GM13976 (cell line): Measurements from ENCODE around the gene NOC4L.

Experiments
- DNase-seq: peaks from one replicate; pipeline ENCODE4 v3.0.0; 2012; ENCODE audit warnings: low spot score
- CTCF ChIP-seq: IDR thresholded peaks from 2 replicates; pipeline ENCODE4 v1.5.1; 2012; ENCODE audit warnings: borderline replicate concordance, mild to moderate bottlenecking; ENCODE audit not compliant: insufficient read depth; ENCODE audit errors: extremely low read depth, missing control alignments, control extremely low read depth
- in situ Hi-C: fragments of 300-500 bp; cut with MboI; formaldehyde crosslinking; loops from one replicate; pipeline ENCODE4 v1.12.0; 2022; ENCODE audit warnings: low sequenced_read_pairs, mixed read lengths, inconsistent platforms; ENCODE audit not compliant: unreplicated experiment

NOC4L gene

GRCh38 chr12:132111654-132112304, 32.5 kb upstream of the NOC4L start:
- no peak for DNase-seq
- TF ChIP-seq CTCF = no peak
- in situ Hi-C loops = no loop called here

GRCh38 chr12:132114667-132115066, 29.6 kb upstream of the NOC4L start:
- DNase-seq = no peak
- in situ Hi-C loops = no loop called here
- no peak for TF ChIP-seq CTCF

- in situ Hi-C loops = no loop called here
These were observed 28.8 kb upstream of the NOC4L start for GRCh38 chr12:132115500-132115899.

GRCh38 chr12:132116709-132117557, 27.3 kb upstream of the NOC4L start:
- DNase-seq = no peak
- in situ Hi-C loops = no loop called here
- no peak for TF ChIP-seq CTCF

More at GRCh38 chr12:132115500-132115899, 28.8 kb upstream of the NOC4L start:
- TF ChIP-seq CTCF = no peak
- no peak for DNase-seq

GRCh38 chr12:132117558-132117875, 26.7 kb upstream of the NOC4L start:
- in situ Hi-C loops = no loop called here
- no peak for DNase-seq
- no peak for TF ChIP-seq CTCF

GRCh38 chr12:132118876-132119275, 25.4 kb upstream of the NOC4L start:
- TF ChIP-seq CTCF = no peak
- no peak for DNase-seq
- in situ Hi-C loops = no loop called here

GRCh38 chr12:132121283-132121682, 23.0 kb upstream of the NOC4L start:
- TF ChIP-seq CTCF = no peak
- no peak for DNase-seq
- in situ Hi-C loops = no loop called here
